IPS-18a (cell line): ENCODE results near the gene METTL9.
A peak's percentile ranks its signal among the peaks of the same experiment; 100 is the strongest.
"Not testable (repeated sequence)": the region's sequence is repeated elsewhere in the genome, so short reads cannot be mapped to it uniquely, and the experiment has no call there.

Experiments used
- H3K27ac ChIP-seq: one replicate; pipeline ENCODE4 v1.5.1; 2013; ENCODE audit warnings: low read length
- H3K27me3 ChIP-seq: one replicate; pipeline ENCODE4 v1.6.1; 2013; ENCODE audit warnings: mild to moderate bottlenecking, low read length; ENCODE audit not compliant: control insufficient read depth, insufficient read depth
- H3K36me3 ChIP-seq: one replicate; pipeline ENCODE4 v1.6.1; 2013; ENCODE audit warnings: low read depth, low read length; ENCODE audit not compliant: control insufficient read depth
- H3K4me1 ChIP-seq: one replicate; pipeline ENCODE4 v1.6.1; 2013; ENCODE audit warnings: low read depth, low read length; ENCODE audit not compliant: control insufficient read depth
- H3K4me3 ChIP-seq: one replicate; pipeline ENCODE4 v1.5.1; 2013; ENCODE audit warnings: low read length
- H3K9ac ChIP-seq: one replicate; pipeline ENCODE4 v1.6.1; 2013; ENCODE audit warnings: mild to moderate bottlenecking, low read length, moderate library complexity
- H3K9me3 ChIP-seq: one replicate; pipeline ENCODE4 v1.6.1; 2013; ENCODE audit warnings: low read depth, low read length; ENCODE audit not compliant: control insufficient read depth

METTL9 gene

DNA sequence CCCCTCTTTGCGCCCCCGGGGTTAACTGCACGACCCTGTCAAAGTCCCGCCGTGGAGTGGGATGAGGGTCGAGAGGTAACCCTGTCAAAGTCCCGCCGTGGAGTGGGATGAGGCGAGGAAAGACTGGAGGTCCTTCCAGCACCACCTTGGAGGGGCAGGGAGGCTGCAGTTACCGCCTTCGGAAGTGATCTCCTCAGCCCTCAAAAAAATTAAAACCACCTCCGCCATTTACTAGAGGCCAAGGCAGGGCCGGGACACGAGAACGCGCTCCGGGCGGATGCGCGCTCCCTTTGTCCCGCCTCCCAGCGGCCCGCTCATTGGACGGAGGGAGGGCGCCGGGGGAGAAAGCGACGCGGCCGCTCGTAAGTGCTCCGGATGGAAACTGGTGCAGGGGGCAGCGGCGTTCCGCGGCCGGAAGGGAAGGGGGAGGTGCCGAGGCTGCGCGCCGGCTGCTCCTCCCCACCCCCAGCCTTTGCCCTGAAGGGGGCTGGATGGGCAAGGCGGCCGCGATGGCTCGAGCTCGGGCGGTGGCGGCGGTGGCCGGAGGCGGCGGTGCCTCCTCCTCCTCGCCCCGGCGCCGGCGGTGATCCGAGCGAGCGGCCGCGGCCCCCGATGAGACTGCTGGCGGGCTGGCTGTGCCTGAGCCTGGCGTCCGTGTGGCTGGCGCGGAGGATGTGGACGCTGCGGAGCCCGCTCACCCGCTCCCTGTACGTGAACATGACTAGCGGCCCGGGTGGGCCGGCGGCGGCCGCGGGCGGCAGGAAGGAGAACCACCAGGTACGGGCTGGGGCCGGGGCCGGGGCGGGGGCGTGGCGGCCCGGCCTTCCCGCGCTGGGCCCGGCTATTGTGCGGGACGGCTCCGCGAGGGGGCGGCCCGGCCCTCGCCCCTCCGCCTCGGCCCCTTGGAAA, at the start of gene METTL9:
TSS of gene METTL9 (plus strand) at position 456 of the 909 bp plus-strand sequence. CDS start at position 613, 157 bp downstream.
- no peaks in the 10 kb centered on the region for H3K9me3 ChIP-seq
- H3K27ac ChIP-seq, result peak within 1 kb of the TSS; percentile 70

DNA sequence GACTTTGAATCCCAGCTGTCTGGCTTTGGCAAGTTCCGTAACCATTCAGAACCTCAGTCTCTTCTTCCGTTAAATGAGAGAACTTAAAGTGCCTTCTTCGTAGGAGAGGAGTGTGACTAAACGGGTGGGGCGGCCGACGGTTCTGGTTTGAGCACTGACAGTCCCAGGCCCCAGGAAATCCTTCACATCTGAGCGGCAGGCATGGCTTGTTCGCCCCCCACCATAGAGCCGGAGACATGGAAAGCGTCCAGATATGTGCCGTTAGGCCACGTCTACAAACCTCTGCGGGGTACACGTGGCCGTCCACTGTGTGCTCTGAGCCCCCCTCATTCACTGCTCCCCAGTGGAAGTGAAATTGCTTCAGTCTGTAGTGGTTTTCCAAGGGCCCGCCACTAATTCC, 49.4 kb upstream of the METTL9 start:
- H3K9me3 ChIP-seq, H3K4me1 ChIP-seq, H3K36me3 ChIP-seq, H3K27me3 ChIP-seq, H3K4me3 ChIP-seq, H3K27ac ChIP-seq, H3K9ac ChIP-seq: not testable (repeated sequence)

More for the DNA sequence above, at the start of gene METTL9:
- peaks cover 9% of the 10 kb centered on the region for H3K4me1 ChIP-seq
- no peaks in the 10 kb centered on the region for H3K36me3 ChIP-seq
- peak within 1 kb of the TSS; percentile 99 for H3K4me3 ChIP-seq
- peak within 1 kb of the TSS; percentile 84 for H3K9ac ChIP-seq
- H3K27me3 ChIP-seq, result no peaks in the 10 kb centered on the region

DNA sequence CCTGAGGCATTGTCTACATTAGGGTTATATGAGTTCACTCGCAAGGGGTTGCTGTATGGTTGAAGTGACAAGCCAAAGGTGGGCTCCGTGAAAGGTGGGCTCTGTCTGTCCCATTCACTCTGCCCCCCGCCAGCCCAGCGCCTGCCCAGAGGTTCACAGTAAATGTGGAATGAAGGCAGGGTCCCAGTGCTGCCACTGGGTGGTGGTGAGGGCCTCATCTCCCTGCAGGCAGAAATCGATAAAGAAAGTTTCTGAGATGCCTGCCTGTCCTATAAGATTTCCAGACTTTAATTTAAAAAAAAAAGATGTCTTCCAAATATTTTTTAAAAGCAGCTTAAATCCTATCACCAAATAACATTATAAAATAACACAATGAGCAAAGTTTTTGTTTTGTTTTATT, 48.9 kb upstream of the METTL9 start:
- not testable (repeated sequence) for H3K4me3 ChIP-seq, H3K27me3 ChIP-seq, H3K27ac ChIP-seq, H3K9ac ChIP-seq, H3K4me1 ChIP-seq, H3K9me3 ChIP-seq, H3K36me3 ChIP-seq

DNA sequence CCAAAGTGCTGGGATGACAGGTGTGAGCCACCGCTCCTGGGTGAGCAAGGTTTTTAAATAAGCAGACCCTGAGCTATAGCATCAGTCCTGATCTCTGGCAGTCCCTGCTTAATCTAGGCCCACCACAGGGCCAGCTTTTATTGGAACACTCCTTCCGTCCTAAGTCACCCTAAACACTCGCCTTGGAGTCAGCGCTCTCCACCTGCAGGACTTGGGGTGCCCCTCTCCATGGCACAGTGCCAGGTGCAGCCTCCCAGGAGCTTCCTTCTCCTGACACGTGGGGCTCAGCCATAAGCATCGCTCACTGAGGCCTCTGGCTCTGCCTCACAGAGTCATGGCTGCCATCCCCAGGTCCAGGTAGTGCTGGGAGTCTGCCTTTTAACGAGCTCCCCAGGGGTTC, 48.3 kb upstream of the METTL9 start:
- not testable (repeated sequence) for H3K4me1 ChIP-seq, H3K36me3 ChIP-seq, H3K9ac ChIP-seq, H3K4me3 ChIP-seq, H3K27ac ChIP-seq, H3K27me3 ChIP-seq, H3K9me3 ChIP-seq

DNA sequence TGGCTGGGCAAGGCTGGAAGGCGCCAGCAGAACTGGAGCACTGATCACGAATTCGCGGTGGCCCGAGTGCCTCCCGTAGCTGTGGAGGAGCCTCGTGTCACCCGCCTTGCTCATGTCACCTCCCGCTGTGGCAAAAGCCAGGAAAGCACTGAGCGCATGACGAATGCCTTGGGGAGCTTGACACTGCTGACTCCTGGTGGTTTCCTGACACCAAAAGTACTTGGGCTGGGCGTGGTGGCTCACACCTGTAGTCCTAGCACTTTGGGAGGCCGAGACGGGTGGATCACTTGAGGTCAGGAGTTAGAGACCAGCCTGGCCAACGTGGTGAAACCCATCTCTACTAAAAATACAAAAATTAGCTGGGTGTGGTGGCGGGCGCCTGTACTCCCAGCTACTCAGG, 47.8 kb upstream of the METTL9 start:
- H3K4me1 ChIP-seq, H3K9me3 ChIP-seq, H3K27me3 ChIP-seq, H3K4me3 ChIP-seq, H3K36me3 ChIP-seq, H3K9ac ChIP-seq, H3K27ac ChIP-seq: not testable (repeated sequence)

DNA sequence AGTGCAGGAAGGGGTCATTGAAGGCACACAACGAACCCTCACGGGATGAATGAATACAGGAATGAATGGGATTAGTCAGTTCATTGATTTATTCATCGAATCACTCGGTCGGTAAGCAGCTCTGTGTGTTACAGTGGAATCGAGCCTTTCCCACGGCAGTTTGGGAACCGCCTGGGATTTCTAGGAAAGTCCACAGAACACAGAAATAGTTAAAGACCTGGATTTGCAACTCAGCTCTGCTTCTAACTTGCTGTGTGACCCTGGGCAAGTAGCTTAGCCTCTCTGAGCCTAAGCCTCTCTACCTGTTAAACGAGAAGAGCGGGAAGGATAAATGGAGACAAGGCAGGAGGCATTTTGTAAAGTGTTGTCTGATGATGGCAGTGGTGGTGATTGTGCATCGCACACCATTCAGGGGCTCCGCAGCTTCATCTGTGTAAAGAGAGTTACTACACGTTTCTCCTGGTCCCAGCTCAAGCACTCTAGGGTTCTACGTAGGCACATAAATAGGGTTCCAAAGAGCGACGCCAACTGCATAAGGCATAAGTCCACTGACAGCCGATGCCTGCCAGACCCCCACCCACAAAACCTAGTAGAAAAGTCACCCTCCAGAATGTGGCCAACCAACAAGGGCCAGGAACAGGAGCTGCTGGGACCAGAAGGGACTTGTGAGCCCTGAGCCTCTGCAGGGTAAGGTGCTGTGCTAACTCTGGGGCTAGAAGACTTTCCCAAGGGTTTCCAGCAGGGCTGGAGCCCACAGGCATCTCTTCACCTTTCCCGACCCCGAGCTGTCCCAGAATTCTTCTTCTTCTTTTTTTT, 45.7 kb upstream of the METTL9 start:
- H3K4me3 ChIP-seq, H3K9me3 ChIP-seq, H3K36me3 ChIP-seq, H3K9ac ChIP-seq, H3K27me3 ChIP-seq, H3K27ac ChIP-seq, H3K4me1 ChIP-seq: not testable (repeated sequence)

DNA sequence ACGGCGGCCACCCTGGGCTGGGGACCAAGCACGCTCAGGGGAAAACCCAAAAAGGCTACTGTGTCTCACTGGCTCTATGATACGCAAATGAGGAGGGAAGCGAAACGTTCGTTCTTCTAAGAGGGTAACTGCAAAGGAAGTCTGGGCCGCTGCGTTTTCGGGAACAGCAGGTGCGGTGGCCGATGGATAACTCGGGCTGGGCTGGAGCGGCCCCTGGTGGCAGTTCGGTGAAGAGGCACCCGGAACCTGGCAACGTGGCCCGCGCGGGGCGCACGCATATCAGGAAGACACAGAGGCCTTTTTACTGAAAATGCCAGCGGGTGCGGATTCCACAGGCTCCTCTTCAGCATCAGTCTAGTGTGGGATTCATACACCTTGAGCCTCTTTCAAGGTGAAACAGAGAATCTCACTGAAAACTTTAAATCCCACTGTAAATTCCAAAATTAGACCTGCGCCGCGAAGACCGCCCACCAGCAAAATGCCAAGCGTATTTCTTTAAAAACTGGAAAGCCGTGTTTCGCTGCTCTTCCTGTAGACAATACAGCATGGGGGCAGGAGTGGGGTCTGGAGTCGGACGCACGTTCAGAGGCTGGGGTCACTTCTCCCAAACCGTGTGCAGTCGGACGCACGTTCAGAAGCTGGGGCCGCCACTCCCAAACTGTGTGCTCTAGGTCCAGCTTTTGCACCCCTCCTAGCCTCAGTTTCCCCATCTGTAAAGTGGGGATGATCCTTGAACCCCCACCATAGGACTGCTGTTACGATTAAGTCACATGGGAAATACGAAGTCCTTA, 44.4 kb upstream of the METTL9 start:
- Histone ChIP-seq H3K9me3 (no peaks in the 10 kb centered on the region), H3K9ac (no peak overlapping the region), H3K4me3 (peak overlapping the region; percentile 33), H3K4me1 (no peaks in the 10 kb centered on the region), H3K27me3 (peaks cover 4% of the 10 kb centered on the region), H3K27ac (no peak overlapping the region), H3K36me3 (no peaks in the 10 kb centered on the region)

DNA sequence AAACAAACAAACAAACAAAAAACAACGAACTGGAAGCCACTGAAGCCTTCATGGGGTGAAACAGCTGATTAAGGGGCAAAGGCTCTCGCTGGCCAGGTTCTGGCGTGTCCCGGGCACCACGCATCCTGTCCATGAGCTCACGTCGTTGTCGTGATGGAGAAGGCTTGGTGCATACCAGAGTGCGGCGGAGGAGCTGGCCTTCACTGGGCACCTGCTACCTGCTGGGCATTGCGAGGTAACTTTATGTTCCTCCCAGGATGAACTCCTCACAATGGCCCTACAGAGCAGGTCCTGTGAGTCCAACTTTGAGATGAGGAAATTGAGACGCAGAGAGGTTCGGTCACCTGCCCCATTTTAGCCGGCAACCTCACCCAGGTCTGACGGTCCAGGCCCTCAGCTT, 43.8 kb upstream of the METTL9 start:
- H3K4me3 ChIP-seq, H3K4me1 ChIP-seq, H3K27me3 ChIP-seq, H3K9me3 ChIP-seq, H3K27ac ChIP-seq, H3K36me3 ChIP-seq, H3K9ac ChIP-seq: not testable (repeated sequence)

DNA sequence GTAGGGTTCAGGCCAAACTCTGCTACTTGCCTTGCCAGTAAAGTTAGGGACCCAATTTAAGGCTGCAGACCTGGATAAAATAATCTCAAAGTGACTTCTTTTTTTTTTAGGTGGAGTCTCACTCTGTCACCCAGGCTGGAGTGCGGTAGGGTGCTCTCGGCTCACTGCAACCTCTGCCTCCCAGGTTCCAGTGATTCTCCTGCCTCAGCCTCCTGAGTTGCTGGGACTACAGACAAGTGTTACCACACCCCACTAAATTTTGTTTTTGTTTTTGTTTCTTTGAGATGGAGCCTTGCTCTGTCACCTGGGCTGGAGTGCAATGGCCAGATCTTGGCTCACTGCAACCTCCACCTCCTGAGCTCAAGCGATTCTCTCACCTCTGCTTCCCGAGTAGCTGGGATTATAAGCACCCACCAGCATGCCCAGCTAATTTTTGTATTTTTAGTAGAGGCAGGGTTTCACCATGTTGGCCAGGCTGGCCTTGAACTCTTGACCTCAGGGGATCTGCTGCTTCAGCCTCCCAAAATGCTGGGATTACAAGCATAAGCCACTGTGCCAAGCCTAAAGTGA, 43.3 kb upstream of the METTL9 start:
- not testable (repeated sequence) for H3K27ac ChIP-seq, H3K27me3 ChIP-seq, H3K9me3 ChIP-seq, H3K4me1 ChIP-seq, H3K4me3 ChIP-seq, H3K36me3 ChIP-seq, H3K9ac ChIP-seq

DNA sequence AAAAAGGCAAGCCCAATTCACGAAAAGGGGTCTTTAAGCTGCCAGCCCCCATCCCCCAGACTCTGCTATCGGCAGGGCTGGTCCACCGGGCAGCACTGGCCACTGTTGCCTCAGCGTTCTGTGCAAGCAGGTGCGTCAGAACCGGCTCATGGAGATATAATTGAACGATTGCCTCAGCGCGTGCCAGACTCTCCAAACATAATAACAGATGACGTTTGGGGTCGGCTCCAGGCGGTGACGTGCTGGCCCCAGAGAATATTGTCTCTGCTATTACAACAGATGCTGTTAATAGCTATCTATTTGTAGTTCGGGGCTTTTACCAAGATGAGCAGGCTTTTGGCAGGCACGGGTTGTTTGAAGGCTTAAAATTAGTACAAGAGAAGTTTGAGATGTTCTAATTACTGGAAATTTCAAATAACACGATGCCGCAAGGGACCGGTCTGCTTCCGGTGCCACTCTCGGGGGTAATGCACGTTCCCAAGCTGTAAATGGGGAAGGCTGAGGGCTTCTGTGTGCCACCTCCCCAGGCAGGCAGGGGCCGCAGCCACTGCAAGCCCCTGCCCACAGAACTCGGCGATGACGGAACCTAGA, 42.6 kb upstream of the METTL9 start:
- not testable (repeated sequence) for H3K27me3 ChIP-seq, H3K27ac ChIP-seq, H3K36me3 ChIP-seq, H3K9me3 ChIP-seq, H3K9ac ChIP-seq, H3K4me1 ChIP-seq, H3K4me3 ChIP-seq

DNA sequence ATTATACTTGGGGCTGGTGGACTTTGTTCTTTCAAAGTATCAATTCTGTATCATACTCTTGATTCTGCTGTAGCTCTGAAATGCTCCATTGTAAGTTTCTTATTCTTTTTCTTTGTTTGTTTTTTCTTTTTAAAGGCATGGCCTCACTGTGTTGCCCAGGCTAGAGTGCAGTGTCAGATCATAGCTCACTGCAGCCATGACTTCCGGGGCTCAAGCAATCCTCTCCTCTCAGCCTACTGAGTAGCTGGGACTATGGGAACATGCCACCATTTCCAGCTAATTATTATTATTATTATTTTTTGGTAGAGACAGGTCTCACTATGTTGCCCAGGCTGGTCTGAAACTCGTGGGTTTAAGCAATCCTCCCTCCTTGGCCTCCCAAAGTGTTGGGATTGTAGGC, 38.9 kb upstream of the METTL9 start:
- Histone ChIP-seq H3K4me1 (no peaks in the 10 kb centered on the region), H3K36me3 (no peaks in the 10 kb centered on the region), H3K9me3 (no peaks in the 10 kb centered on the region), H3K4me3 (no peak overlapping the region), H3K9ac (no peak overlapping the region), H3K27ac (no peak overlapping the region), H3K27me3 (peaks cover under 1% of the 10 kb centered on the region)
